Tongue (tissue), 2 donors: ENCODE results near the gene CFAP92. TPM values are rescaled to one million over a fixed set of nuclear protein-coding genes. Genes with fewer than 3 reads are reported as not detected.

Experiments used
- DNase-seq: peaks from one replicate; pipeline ENCODE4 v3.0.0-alpha.2; 2015
- total RNA-seq: library from RNA; depleted of rRNA; stranded (reverse); fragments of >200 nt; gene quantifications from one replicate; pipeline ENCODE4 v1.2.3, GENCODE V29; 2014

The CFAP92 gene
- total RNA-seq, 1 donor from 2014 or later: 0.10 TPM

GRCh38 chr3:129004639-129005295 is 10.9 kb upstream of the CFAP92 start:
- DNase-seq: no peak

GRCh38 chr3:129003578-129004112 is 9.8 kb upstream of the CFAP92 start:
- no peak for DNase-seq

GRCh38 chr3:129002573-129003569 is 9.0 kb upstream of the CFAP92 start:
- DNase-seq: no peak

GRCh38 chr3:129001806-129002572 is 8.1 kb upstream of the CFAP92 start:
- no peak for DNase-seq

- peak; percentile 65 for DNase-seq
These were observed 7.4 kb upstream of the CFAP92 start, which contains the start of gene EFCC1 for GRCh38 chr3:129001101-129001805. EFCC1 (plus strand) TSS chr3:129001304; CDS start chr3:129001629, 325 bp downstream.

GRCh38 chr3:129000742-129001100 is 6.8 kb upstream of the CFAP92 start:
- DNase-seq: no peak

- no peak for DNase-seq
These were observed 5.2 kb upstream of the CFAP92 start for GRCh38 chr3:128999102-128999501.

- no peak for DNase-seq
These were observed 4.7 kb upstream of the CFAP92 start for GRCh38 chr3:128998561-128998960.

- no peak for DNase-seq
These were observed 3.7 kb upstream of the CFAP92 start for GRCh38 chr3:128997486-128998133.

GRCh38 chr3:128996726-128997125 is 2.9 kb upstream of the CFAP92 start:
- DNase-seq: no peak

- DNase-seq: no peak
These were observed 2.3 kb upstream of the CFAP92 start for GRCh38 chr3:128996200-128996599.

GRCh38 chr3:128995737-128996136 is 1.9 kb upstream of the CFAP92 start:
- no peak for DNase-seq

- no peak for DNase-seq
These were observed 988 bp upstream of the CFAP92 start for GRCh38 chr3:128994581-128995546.

- DNase-seq: no peak
These were observed 267 bp upstream of the CFAP92 start for GRCh38 chr3:128994173-128994512.

- DNase-seq: no peak
These were observed 883 bp downstream of the CFAP92 start for GRCh38 chr3:128992926-128993460.

GRCh38 chr3:128991355-128991895 is 2.5 kb downstream of the CFAP92 start:
- DNase-seq: no peak

- DNase-seq: no peak
These were observed 5.6 kb downstream of the CFAP92 start for GRCh38 chr3:128988286-128988685.

- DNase-seq: no peak
These were observed 6.4 kb downstream of the CFAP92 start for GRCh38 chr3:128987302-128988100.

GRCh38 chr3:128984596-128984995 is 9.3 kb downstream of the CFAP92 start:
- no peak for DNase-seq
